Stimulated activated CD4-positive, alpha-beta T cell treated with anti-CD3 and anti-CD28 coated beads, Interleukin-2, amount 100 ng/mL, for 24 hours (primary cell): ENCODE data around the gene CBFA2T3.
A peak's percentile ranks its signal among the peaks of the same experiment; 100 is the strongest.

Experiments
- DNase-seq, 2 donors: peaks; one replicate each; pipeline ENCODE4 v3.0.0-alpha.2; 2020

CBFA2T3 gene

DNA sequence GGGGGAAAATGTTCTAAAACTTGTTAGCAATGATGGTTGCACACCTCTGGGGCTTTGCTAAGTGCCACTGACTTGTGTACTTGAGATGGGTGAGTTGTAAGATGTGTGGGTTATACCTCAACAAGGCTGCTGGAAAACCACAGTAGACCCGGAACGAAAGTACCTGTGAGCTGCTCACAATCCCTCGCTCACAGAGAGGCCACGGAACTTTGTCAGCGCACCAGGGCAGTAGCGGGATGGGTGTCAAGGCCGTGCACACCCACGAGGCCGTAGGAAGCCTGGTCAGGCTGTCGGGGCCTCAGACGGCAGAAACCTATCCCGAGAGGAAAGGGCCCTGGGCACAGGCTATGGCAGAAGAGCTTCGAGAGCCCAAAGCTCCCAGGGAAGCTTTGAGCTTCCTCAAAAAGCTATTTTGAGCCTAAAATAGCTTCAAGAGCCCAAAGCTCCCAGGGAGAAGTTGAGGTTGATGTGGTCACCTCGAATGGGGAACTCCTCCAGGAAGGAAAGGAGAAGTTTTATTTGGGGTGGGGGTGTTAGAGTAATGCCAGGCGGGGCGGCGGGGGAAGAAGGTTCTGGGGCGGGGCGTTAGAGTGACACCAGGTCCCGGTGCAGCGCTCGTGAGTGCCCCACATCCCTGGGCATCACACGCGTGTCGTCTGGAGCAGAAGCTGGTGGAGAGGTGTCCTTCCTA is 19.0 kb downstream of the CBFA2T3 start:
- no peak for DNase-seq

DNA sequence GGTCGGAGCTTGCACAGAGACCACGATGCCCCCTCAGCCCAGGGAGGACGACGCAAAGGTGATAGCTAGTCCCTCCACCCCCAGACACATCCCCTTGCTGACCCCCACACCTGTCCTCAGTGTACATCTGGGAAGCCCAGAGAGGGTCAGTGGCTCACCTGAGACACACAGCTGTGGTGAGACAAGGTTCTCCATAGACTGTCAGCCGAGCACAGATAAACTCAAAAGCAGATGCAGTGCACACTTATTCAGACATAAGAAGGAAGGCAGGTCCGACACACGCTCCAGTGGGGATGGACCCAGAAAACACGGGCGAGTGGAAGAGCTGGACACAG is 19.6 kb downstream of the CBFA2T3 start:
- no peak for DNase-seq

DNA sequence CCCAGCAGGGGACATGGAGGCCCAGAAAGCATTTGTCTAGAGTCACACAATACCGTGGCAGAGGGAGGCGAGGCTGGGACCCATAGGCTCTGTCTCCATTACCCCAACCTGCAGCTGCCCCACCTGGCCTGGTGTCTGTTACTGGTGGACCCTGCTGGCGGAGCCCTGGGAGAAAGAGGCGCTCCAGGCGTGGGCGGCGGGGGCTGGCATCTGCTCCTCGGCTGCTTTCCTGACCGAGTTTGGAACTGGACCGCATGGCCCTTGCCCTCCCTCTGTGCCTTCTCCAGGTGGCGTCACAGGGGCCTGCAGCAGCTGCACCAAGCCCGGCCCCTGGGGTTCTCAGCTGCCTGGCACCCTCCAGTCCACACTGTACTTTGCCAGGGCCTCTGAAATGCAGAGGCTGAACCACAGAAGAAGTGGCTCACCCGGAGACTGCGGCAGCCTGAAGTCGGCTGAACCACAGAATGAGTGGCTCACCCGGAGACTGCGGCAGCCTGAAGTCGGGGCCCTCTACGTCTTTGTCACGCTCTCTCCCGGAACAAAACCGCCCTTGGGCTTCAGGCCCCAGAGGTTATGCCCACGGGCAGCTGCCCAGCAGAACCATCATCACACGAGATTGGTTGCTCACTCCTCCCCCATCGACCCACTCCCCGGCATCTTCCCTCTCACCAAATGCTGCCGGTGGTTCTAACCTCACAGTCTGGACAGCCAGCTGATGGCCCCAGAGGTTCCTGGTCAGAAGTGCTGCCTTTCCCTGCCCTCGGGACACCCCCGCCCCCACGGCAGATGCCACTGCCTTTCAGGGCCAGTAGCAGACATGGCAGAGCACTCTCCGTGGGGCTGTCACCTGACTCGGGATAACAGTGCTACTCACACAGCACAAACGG is 20.2 kb downstream of the CBFA2T3 start:
- DNase-seq, result no peak

DNA sequence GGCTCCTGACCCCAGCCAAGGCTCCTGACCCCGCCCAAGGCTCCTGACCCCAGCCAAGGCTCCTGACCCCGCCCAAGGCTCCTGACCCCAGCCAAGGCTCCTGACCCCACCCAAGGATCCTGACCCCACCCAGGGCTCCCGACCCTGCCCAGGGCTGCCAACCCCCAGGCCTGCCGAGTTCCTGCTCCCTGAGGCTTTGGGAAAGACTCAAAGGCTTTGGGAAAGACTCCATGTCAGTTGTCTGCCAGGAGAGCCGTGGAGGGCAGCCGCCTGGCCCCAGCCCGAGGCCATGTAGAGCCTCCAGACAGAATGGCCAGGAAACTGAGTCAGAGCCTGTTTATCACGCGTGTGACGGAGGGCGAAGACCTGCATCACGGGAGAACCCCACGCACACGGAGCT is 21.1 kb downstream of the CBFA2T3 start:
- no peak for DNase-seq

- DNase-seq, result no peak
These were observed 23.9 kb downstream of the CBFA2T3 start for GRCh38 chr16:88953003-88953690.

- no peak for DNase-seq
These were observed 25.0 kb downstream of the CBFA2T3 start for GRCh38 chr16:88951989-88952388.

DNA sequence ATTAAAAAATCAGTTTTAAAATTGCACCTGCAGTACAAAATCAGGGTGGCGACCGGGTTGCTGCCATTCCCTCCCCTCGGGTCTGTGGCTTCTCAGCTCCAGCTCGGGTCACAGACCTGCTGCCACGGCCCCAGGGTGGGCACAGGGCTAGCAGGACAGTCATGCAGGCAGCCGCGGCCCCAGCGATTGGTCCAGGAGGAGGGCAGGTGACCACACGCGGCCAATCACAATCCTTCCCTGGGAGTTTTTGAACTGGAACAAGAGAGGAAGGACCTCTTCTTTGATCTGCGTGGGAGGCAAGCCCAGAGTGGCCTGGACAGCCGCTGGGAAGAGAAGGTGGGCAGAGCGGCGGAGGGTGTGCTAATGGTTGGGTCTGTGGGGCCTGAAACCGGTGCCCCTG is 25.5 kb downstream of the CBFA2T3 start:
- DNase-seq, result no peak

- DNase-seq, result no peak
These were observed 28.1 kb downstream of the CBFA2T3 start for GRCh38 chr16:88948781-88949490.

DNA sequence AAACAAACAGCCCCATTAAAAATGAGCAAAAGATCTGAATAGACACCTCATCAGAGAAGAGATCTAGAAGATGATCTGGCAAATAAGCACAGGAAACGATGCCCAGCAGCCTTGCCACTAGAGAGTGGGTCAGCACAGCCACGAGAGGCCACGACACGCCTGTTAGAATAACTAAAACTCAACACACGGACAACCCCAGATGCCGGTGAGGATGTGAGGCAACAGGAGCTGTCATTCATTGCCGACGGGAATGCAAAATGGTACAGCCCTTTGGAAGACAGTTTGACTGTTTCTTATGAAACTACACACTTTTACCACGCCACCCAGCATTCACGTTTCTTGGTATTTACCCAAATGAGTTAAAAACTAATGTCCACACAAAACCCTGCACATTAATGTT is 31.5 kb downstream of the CBFA2T3 start:
- no peak for DNase-seq

GRCh38 chr16:88943741-88944140 is 33.3 kb downstream of the CBFA2T3 start:
- no peak for DNase-seq

DNA sequence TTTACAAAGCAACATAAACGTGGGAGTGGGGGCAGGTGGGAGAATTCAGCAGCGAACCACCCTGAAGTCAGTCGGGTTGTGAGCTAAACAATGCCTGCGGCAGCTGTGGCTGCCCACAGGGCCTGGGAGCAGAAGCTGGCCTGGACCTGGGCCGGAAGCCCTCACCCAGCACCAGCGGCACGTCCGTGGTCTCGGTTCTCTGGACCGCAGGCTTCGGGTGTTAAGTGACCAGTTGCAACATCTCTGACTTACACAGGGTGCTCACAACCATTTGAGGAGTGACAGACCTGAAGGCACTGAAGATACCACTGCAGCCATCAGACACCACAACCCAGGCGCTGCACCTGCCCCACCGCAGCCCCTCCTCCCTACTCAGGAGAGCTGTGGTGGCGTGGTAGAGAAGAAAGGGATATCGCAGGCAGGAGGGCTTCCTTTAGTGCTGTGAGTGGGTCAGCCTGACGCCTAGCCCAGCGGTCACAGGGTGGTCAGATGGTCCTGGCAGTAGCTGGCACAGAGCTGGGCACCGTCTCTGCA is 33.8 kb downstream of the CBFA2T3 start:
- DNase-seq, result no peak

- DNase-seq, result peak; percentile 71 to 73
These were observed 34.8 kb downstream of the CBFA2T3 start for GRCh38 chr16:88941913-88942909.

- DNase-seq, result peak in 1 of 2 donors; percentile 31
These were observed 35.9 kb downstream of the CBFA2T3 start for GRCh38 chr16:88940862-88941817.

DNA sequence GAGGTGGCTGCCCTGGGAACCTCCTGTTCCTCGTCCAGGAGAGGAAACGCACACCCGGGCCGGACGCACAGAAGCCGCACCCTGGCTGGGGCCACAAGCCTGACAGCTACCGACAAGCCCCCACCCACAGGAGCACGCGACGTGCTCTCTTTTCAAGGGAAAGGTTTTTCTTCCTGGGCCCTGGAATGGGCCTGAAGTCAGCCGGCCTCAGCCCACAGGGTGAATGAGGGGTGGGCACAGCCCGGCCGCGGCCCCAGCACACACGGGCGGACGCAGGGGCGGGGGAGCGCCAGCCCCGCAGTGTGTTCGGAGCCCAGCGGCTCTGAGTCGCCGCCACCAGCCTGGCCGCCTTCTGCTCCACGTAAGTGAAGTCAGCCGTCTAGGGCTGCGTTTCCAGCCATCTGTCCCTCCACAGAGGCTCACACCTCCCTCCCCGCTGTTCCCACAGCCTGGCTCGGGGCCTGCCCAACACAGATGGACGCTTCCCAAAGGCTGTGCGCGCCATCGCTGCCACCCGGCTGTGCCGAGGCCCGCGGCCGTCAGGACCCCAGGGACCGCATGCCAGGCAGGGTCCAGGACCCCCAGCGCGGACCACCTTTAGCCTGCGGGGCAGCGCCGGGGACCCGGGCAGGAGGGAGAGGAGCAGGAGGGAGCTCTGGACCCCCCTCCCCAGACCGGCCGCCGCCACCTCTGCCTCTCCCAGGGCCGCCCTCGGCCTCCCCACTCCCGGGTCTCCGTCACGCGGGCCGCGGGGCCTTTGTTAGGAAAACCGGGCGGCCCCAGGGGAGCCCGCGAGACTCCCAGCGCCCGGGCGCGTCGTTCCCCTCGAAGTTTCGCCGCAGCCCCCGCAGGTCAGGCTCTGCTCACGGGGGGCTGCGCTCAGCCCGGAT is 36.8 kb downstream of the CBFA2T3 start:
- no peak for DNase-seq

DNA sequence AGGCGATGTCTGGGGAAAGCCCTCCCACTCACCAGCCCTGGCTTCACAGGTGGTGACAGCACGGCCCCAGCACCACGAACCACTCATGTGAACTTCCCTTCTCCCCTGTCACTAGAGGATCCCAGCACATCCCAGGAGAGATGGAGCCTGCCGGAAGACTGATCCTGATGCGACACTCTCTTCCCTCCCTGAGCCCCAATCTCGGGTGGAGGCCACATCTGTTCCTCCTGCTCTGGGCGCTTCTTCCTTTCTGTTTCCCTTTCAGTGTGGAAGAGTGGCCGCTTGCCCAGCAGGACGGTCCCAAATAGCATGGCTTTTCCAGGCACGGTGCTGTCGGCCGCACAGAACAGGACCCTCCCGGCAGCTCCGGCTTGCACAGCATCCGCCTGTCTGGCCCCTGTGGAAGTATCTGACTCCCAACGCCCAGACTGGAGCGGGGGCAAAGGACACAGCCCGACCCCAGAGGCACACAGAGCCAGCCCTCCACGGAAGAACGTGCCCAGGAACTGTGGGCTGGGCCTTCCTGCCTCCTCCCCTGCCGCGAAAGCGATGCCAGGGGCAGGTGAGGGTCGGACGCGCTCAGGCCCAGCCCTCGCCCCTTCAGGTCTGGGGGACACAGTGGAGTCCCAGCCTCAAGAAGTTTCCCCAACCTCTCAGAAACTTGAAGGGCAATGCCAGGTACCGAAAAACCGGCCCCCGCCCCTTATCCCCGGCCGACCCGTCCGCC is 37.6 kb downstream of the CBFA2T3 start:
- no peak for DNase-seq

GRCh38 chr16:88938777-88939244 is 38.2 kb downstream of the CBFA2T3 start:
- DNase-seq, result no peak

GRCh38 chr16:88938119-88938776 is 38.8 kb downstream of the CBFA2T3 start:
- no peak for DNase-seq

DNA sequence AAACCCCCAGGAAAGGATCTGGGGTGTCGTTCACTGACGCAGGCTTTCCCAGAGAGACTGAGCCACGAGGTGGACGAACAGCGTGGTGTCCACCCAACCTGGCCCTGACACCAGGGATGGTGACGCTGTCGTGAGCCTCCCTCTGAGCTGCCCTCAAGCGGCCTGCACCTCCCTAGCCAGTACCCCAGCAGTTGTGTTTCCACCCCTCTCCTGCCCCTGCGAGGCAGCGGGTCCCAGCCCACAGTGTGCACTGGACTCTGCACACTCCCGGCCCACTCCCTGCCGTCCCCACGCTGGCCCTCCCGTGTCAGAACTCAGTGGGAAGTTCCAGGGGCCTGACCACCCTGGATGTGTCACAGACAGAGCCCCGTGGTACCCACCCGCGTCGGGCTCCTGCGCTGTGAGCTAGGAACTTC is 39.8 kb downstream of the CBFA2T3 start:
- no peak for DNase-seq
